Effector memory CD4-positive, alpha-beta T cell (primary cell): ENCODE data around the gene NUBP2.

Source experiments
- DNase-seq, 3 donors: peaks; one replicate each; pipeline ENCODE4 v3.0.0-alpha.2; 2020
- H3K27ac ChIP-seq: 2 replicates; pipeline ENCODE4 v1.7.0; 2013; ENCODE audit warnings: mild to moderate bottlenecking, low read length, moderate library complexity; ENCODE audit not compliant: insufficient read depth, poor library complexity, severe bottlenecking
- H3K27me3 ChIP-seq: replicated peaks from 2 replicates; pipeline ENCODE4 v1.7.0; 2013; ENCODE audit warnings: mild to moderate bottlenecking, low read length; ENCODE audit not compliant: insufficient read depth, control insufficient read depth, poor library complexity, severe bottlenecking
- H3K36me3 ChIP-seq: 2 replicates; pipeline ENCODE4 v1.7.0; 2013; ENCODE audit warnings: mild to moderate bottlenecking, low read length, moderate library complexity; ENCODE audit not compliant: control insufficient read depth, insufficient read depth
- H3K4me1 ChIP-seq: 2 replicates; pipeline ENCODE4 v1.7.0; 2013; ENCODE audit warnings: low read length, mild to moderate bottlenecking; ENCODE audit not compliant: control insufficient read depth, insufficient read depth, poor library complexity, severe bottlenecking
- H3K4me3 ChIP-seq: 2 replicates; pipeline ENCODE4 v1.7.0; 2013; ENCODE audit warnings: low read length, low read depth, mild to moderate bottlenecking; ENCODE audit not compliant: insufficient read depth, poor library complexity, severe bottlenecking
- H3K9me3 ChIP-seq: 2 replicates; pipeline ENCODE4 v1.7.0; 2013; ENCODE audit warnings: mild to moderate bottlenecking, low read length, moderate library complexity; ENCODE audit not compliant: control insufficient read depth

The NUBP2 gene

DNA sequence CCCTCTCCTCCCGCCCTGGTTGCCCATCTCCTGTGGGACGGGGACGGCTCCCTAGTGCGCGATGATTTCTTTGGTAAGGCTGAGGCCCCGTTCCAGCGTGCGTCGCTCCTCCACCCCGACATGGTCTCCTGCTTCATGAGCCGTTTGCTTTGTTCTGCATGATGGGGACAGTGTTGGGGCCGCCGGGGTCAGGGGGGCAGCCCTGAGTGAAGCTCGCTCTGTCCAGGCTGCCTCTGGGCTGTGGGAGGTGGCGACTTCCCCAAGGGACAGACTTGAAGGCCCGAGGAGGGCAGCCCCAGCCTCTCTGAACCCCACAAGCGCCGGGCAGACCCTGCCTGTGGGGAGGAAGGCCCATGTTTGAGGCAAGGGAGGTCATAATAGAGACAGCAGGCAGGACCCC is 23.8 kb upstream of the NUBP2 start:
- H3K27me3 ChIP-seq: no peaks in the 10 kb centered on the region
- H3K4me1 ChIP-seq: peaks cover 8% of the 10 kb centered on the region
- H3K36me3 ChIP-seq: peaks cover 38% of the 10 kb centered on the region
- DNase-seq: no peak
- H3K27ac ChIP-seq: no peak overlapping the region
- no peaks in the 10 kb centered on the region for H3K9me3 ChIP-seq
- no peak overlapping the region for H3K4me3 ChIP-seq

DNA sequence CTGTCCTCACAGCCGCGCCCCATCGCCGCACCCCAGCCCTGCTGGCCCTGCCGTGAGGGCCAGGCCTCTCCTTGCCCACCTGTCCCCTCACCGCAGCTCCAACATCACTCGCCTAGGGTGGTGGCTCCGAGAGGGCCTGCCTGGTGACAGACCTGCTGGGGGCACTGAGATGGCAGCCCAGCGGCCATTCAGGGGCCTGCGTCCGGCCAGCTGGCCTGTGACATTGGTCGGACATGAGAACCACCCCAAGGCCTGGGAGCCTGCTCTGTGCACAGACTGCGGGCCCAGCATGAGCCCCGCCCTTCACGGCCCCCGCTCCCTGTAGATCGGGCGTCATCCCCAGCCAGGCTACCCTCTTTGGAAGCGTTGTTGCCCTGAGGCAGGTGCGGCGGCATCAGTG is 23.2 kb upstream of the NUBP2 start:
- H3K36me3 ChIP-seq: peaks cover 38% of the 10 kb centered on the region
- H3K9me3 ChIP-seq: no peaks in the 10 kb centered on the region
- H3K27ac ChIP-seq: no peak overlapping the region
- no peaks in the 10 kb centered on the region for H3K27me3 ChIP-seq
- peaks cover 8% of the 10 kb centered on the region for H3K4me1 ChIP-seq
- no peak overlapping the region for H3K4me3 ChIP-seq
- DNase-seq: no peak

DNA sequence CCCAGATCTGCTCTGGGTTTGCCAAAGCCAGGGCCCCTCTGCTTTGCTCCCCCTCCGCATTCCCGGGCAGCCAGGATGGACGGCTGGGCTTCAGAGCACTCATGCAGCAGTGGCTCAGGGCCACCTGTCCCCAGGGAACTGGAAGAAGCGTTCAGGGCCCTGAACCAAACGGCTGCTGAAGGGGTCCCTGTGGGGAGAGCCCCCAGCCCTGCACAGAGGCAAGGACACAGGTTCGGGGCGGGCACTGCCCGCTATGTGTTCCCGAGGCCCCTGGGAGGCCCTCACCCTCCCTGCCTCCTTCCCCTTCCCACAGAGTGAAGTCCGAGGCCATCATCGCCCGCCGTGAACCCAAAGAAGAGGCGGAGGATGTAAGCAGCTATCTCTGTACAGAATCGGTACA is 21.8 kb upstream of the NUBP2 start:
- DNase-seq: no peak
- no peaks in the 10 kb centered on the region for H3K27me3 ChIP-seq
- peaks cover 45% of the 10 kb centered on the region for H3K36me3 ChIP-seq
- H3K4me1 ChIP-seq: peaks cover 8% of the 10 kb centered on the region
- no peaks in the 10 kb centered on the region for H3K9me3 ChIP-seq
- no peak overlapping the region for H3K4me3 ChIP-seq
- H3K27ac ChIP-seq: no peak overlapping the region

DNA sequence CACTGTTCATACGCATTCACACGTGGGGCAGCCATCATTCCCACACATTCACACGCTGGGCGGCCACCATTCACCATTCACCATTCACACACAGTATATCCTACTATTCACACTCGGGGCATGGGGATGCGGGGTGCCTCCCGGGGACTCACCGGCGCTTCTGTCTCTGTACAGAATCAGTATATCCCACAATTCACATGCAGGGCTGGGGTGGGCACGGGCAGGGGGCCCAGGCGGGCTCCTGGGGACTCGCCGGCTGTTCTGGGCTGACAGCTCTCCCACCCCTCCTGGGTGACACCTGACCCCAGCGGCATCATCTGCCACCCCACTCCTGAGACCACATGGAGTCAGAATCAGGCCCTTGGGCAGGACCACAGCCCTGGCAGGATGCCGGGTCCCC is 21.0 kb upstream of the NUBP2 start:
- no peak overlapping the region for H3K27ac ChIP-seq
- no peaks in the 10 kb centered on the region for H3K27me3 ChIP-seq
- no peaks in the 10 kb centered on the region for H3K9me3 ChIP-seq
- no peak for DNase-seq
- no peak overlapping the region for H3K4me3 ChIP-seq
- peaks cover 52% of the 10 kb centered on the region for H3K36me3 ChIP-seq
- H3K4me1 ChIP-seq: peaks cover 6% of the 10 kb centered on the region

DNA sequence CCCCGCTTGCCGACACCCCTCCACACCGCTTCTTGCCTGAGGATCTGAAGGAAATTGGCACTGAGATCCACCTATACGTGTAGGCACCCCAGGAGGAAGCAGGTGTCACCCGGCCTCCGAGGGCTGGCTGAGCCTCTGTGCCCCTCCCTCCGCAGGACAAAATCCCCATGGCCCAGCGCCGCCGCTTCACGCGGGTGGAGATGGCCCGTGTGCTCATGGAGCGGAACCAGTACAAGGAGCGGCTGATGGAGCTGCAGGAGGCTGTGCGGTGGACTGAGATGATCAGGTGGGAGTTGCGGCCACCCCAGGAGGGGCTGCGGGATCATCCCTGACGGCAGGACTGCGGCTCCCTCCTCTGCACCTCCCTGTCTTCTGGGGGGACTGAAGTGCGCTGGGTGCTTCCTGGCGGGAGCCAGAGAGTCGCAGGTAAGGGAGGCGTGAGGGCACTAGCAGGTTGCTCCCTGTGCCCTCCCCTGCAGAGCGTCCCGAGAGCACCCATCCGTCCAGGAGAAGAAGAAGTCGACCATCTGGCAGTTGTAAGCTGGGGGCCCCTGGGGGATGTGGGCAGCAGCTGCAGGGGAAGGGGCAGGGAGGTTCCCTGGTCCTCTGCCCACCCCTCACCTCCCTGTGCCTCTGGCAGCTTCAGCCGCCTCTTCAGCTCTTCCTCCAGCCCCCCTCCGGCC is 20.4 kb upstream of the NUBP2 start:
- no peak overlapping the region for H3K27ac ChIP-seq
- no peaks in the 10 kb centered on the region for H3K9me3 ChIP-seq
- no peak overlapping the region for H3K4me3 ChIP-seq
- H3K36me3 ChIP-seq: peaks cover 58% of the 10 kb centered on the region
- H3K4me1 ChIP-seq: no peaks in the 10 kb centered on the region
- H3K27me3 ChIP-seq: no peaks in the 10 kb centered on the region
- DNase-seq: no peak

DNA sequence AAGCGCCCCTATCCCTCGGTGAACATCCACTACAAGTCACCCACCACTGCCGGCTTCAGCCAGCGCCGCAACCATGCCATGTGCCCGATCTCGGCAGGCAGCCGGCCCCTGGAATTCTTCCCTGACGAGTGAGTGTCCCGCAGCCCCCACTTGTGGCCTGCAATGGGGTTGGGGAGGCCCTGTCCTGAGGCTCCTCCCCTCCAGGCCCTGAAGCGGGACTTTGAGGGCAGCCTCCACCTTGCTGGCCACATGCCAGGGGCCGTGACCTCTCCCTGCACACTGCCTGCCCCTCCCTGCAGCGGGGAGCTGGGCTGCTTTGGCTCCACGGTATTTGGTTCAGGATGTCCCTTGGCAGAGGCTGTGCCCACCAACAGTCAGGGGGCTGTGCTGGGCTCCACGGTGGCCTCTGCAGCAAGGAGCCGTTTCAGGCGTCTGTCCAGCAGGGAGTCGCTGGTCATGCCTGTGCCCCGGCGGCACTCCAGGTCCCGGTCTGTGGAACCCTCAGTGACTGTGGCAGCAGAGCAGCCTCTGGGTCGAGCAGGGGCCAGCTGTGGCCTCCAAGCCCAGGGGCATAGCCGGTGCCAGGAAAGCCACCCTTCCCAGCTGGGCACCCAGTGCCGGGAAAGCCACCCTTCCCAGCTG is 19.8 kb upstream of the NUBP2 start:
- H3K4me1 ChIP-seq: no peaks in the 10 kb centered on the region

DNA sequence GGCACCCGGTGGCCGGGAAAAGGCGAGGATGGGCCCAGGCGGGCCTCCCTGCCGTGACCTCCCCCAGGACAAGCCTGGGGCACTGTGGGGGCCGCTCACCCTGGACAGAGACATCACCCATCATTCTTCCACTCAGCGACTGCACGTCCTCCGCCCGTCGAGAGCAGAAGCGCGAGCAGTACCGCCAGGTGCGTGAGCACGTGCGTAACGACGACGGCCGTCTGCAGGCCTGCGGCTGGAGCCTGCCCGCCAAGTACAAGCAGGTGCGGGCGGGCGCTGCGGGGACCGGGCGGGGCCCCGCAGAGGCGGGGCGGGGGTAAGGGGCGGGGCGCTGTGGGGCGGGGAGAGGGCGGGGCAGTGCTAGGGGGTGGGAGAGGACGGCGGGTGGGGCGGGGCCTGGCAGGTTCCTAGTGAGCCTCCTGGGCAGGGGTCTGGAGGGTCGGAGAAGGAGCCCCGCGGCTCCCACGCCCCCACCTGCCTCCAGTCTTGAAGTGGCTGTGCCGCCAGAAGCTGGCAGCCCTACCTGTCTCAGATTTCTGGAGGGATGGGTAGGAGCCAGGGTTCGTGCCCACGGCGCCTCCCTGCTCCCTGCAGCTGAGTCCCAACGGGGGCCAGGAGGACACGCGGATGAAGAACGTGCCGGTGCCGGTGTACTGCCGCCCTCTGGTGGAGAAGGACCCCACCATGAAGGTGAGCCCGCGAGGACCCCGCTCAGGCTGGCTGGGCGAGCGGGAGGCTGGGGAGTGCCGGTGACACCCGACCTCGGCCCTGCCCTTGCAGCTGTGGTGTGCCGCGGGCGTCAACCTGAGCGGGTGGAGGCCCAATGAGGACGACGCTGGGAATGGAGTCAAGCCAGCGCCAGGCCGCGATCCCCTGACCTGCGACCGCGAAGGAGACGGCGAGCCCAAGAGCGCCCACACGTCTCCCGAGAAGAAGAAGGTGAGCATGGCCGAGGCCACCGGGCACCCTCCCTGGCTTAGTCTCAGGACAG is 18.9 kb upstream of the NUBP2 start:
- Histone ChIP-seq H3K27ac (no peak overlapping the region), H3K27me3 (no peaks in the 10 kb centered on the region), H3K9me3 (no peaks in the 10 kb centered on the region), H3K4me3 (no peak overlapping the region), H3K36me3 (peaks cover 67% of the 10 kb centered on the region), H3K4me1 (no peaks in the 10 kb centered on the region)
- DNase-seq: no peak

More for the DNA sequence above, 19.8 kb upstream of the NUBP2 start:
- Histone ChIP-seq H3K9me3 (no peaks in the 10 kb centered on the region), H3K4me3 (no peak overlapping the region), H3K27ac (no peak overlapping the region), H3K27me3 (no peaks in the 10 kb centered on the region), H3K36me3 (peaks cover 64% of the 10 kb centered on the region)
- DNase-seq: no peak

DNA sequence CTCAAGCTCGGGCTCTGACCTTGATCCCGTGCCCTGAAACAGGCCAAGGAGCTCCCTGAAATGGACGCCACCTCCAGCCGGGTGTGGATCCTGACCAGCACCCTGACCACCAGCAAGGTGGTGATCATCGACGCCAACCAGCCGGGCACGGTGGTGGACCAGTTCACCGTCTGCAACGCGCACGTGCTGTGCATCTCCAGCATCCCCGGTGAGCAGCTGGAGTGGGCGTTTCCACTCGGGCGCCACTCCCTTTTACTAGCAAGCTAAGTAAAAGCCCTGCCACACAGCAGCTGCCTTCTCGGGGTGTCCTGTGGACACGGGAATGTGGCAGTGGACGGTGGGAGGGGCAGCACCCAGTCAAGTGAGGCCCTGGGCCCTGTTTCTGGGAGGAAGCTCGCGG is 17.8 kb upstream of the NUBP2 start:
- no peaks in the 10 kb centered on the region for H3K4me1 ChIP-seq
- H3K36me3 ChIP-seq: peaks cover 69% of the 10 kb centered on the region
- no peaks in the 10 kb centered on the region for H3K9me3 ChIP-seq
- no peak for DNase-seq
- H3K27me3 ChIP-seq: no peaks in the 10 kb centered on the region
- H3K27ac ChIP-seq: no peak overlapping the region
- no peak overlapping the region for H3K4me3 ChIP-seq

DNA sequence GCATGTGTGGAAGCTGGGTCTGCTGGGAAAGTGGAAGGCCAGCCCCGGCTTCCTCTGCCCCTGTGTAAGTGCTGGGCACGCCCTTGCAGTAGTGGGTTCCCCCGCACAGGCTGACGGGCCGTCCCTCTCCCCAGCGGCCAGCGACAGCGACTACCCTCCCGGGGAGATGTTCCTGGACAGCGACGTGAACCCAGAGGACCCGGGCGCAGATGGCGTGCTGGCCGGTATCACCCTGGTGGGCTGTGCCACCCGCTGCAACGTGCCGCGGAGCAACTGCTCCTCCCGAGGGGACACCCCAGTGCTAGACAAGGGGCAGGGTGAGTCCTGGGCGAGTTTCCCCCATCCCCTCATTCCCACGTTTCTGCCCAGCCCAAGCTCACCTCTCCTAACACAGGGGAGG is 16.9 kb upstream of the NUBP2 start:
- Histone ChIP-seq H3K4me3 (no peak overlapping the region), H3K4me1 (peaks cover 5% of the 10 kb centered on the region), H3K27me3 (no peaks in the 10 kb centered on the region), H3K36me3 (peaks cover 65% of the 10 kb centered on the region), H3K9me3 (no peaks in the 10 kb centered on the region), H3K27ac (no peak overlapping the region)
- DNase-seq: no peak

DNA sequence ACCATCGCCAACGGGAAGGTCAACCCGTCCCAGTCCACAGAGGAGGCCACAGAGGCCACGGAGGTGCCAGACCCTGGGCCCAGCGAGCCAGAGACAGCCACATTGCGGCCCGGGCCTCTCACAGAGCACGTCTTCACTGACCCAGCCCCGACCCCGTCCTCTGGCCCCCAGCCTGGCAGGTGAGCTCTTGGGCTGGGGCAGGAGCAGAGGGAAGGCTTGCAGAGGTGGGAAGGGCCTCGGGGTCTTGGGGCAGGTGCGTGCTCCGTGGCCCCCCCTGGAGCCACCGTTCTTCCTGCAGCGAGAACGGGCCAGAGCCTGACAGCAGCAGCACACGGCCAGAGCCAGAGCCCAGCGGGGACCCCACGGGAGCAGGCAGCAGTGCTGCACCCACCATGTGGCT is 16.5 kb upstream of the NUBP2 start:
- H3K36me3 ChIP-seq: peaks cover 61% of the 10 kb centered on the region
- no peak for DNase-seq
- no peak overlapping the region for H3K27ac ChIP-seq
- H3K9me3 ChIP-seq: no peaks in the 10 kb centered on the region
- no peak overlapping the region for H3K4me3 ChIP-seq
- no peaks in the 10 kb centered on the region for H3K27me3 ChIP-seq
- peaks cover 7% of the 10 kb centered on the region for H3K4me1 ChIP-seq
